Measurements from ENCODE around the gene ALG12. TPM values are rescaled to one million over a fixed set of nuclear protein-coding genes. Genes with fewer than 3 reads are reported as not detected.
"Not testable (repeated sequence)": the region's sequence is repeated elsewhere in the genome, so short reads cannot be mapped to it uniquely, and the experiment has no call there.

Gene ALG12
- total RNA-seq, 4 donors from 2014 or later, result 12.8 to 16.6 (median 13.0) TPM

GRCh38 chr22:49853981-49854831 lies 64.0 kb downstream of the ALG12 start:
- DNase-seq, result no peak
- Histone ChIP-seq H3K27ac (peak overlapping the region; percentile 81 to 95 (median 87)), H3K27me3 (peaks cover 4 to 22% (median 10%) of the 10 kb centered on the region in 4 donors), H3K4me3 (peak overlapping the region; percentile 55 to 90 (median 74)), H3K9me3 (no peaks in the 10 kb centered on the region), H3K4me1 (peaks cover 26 to 40% (median 30%) of the 10 kb centered on the region in 3 donors), H3K36me3 (peaks cover 0 to 15% (median 0%) of the 10 kb centered on the region in 3 donors)
- 0 to 1% methylated on average over 16 to 25 of the region's 101 CpGs for WGBS, 2 donors
- no peak for TF ChIP-seq CTCF (IDR thresholded peaks at IDR 0.05)
- no peak for TF ChIP-seq POLR2A (IDR thresholded peaks at IDR 0.05)
- intact Hi-C loops (cut with DNase I), result no loop called here

GRCh38 chr22:49852898-49853894 lies 65.0 kb downstream of the ALG12 start, which contains the start of gene ZBED4:
TSS of gene ZBED4 (plus strand) at chr22:49853844. CDS start at chr22:49883663, 29,819 bp downstream.
- 0 to 7% methylated on average over 5 to 14 of the region's 127 CpGs for WGBS, 2 donors
- peaks cover 14 to 32% (median 18%) of the 10 kb centered on the region in 4 donors for H3K27me3 ChIP-seq
- H3K36me3 ChIP-seq, result peaks cover 0 to 8% (median 0%) of the 10 kb centered on the region in 3 donors
- H3K9me3 ChIP-seq, result no peaks in the 10 kb centered on the region
- TF ChIP-seq POLR2A (IDR thresholded peaks at IDR 0.05) (peak in 2 of 4 donors; percentile 72 to 89), CTCF (IDR thresholded peaks at IDR 0.05) (no peak)
- H3K4me3 ChIP-seq, result peak within 1 kb of the TSS; percentile 65 to 92 (median 86)
- DNase-seq, result peak; percentile 63
- H3K4me1 ChIP-seq, result peaks cover 36 to 50% (median 40%) of the 10 kb centered on the region in 3 donors
- intact Hi-C loops (cut with DNase I), result no loop called here
- H3K27ac ChIP-seq, result peak within 1 kb of the TSS; percentile 90 to 98 (median 96)

GRCh38 chr22:49852568-49852897 lies 65.7 kb downstream of the ALG12 start:
- Histone ChIP-seq H3K4me3 (peak overlapping the region; percentile 59 to 92 (median 86)), H3K27ac (peak overlapping the region; percentile 90 to 98 (median 96)), H3K27me3 (peaks cover 16 to 39% (median 22%) of the 10 kb centered on the region in 4 donors), H3K4me1 (peaks cover 36 to 55% (median 42%) of the 10 kb centered on the region in 3 donors)
- 51 to 69% methylated on average over 12 to 13 of the region's 13 CpGs for WGBS, 2 donors
- H3K9me3 ChIP-seq; DNase-seq; intact Hi-C loops (cut with DNase I); H3K36me3 ChIP-seq: not testable (repeated sequence)

GRCh38 chr22:49850959-49851802 lies 67.1 kb downstream of the ALG12 start:
- no peak for DNase-seq
- peaks cover 36 to 52% (median 40%) of the 10 kb centered on the region in 3 donors for H3K4me1 ChIP-seq
- 57 to 79% methylated on average over 6 of the region's 10 CpGs for WGBS, 2 donors
- TF ChIP-seq POLR2A (IDR thresholded peaks at IDR 0.05), result no peak
- no peak for TF ChIP-seq CTCF (IDR thresholded peaks at IDR 0.05)
- no peaks in the 10 kb centered on the region for H3K36me3 ChIP-seq
- H3K27me3 ChIP-seq, result peaks cover 16 to 53% (median 23%) of the 10 kb centered on the region in 4 donors
- H3K27ac ChIP-seq, result no peak overlapping the region
- H3K9me3 ChIP-seq, result no peaks in the 10 kb centered on the region
- no peak overlapping the region for H3K4me3 ChIP-seq
- intact Hi-C loops (cut with DNase I), result no loop called here

Small RNAs within 50 kb of the gene (small RNA-seq; reads per million reads assigned to genes)
- gene MIR6821, result 0 to 0.15 (median 0.08) reads per million in 4 donors

Other genes starting within 250 kb of the ALG12 start
- gene BRD1, start 90.6 kb downstream of the ALG12 start, total RNA-seq, result 10 to 100 TPM; 17.8 to 37.4 (median 29.9) TPM
- gene ZBED4, start 64.6 kb downstream of the ALG12 start, total RNA-seq, result 10 to 100 TPM in 3 of 4 donors, 1 to 10 TPM in 1; 9.6 to 14.1 (median 13.7) TPM
- 10 to 100 TPM; 22.7 to 45.7 (median 35.5) TPM for gene CRELD2, start 196 bp upstream of the ALG12 start, total RNA-seq
- gene PIM3, start 42.3 kb upstream of the ALG12 start, total RNA-seq, result 10 to 100 TPM; 43.8 to 75.7 (median 52.1) TPM
- gene IL17REL, start 94.3 kb upstream of the ALG12 start, total RNA-seq, result not detected
- not detected for gene TTLL8, start 139.9 kb upstream of the ALG12 start, total RNA-seq
- under 1 TPM in 2 of 4 donors, not detected in 2; under 0.01 to 0.70 TPM for gene MLC1, start 167.0 kb upstream of the ALG12 start, total RNA-seq
- under 1 TPM in 3 of 4 donors, not detected in 1; 0.06 to 0.57 (median 0.13) TPM for gene MOV10L1, start 171.6 kb upstream of the ALG12 start, total RNA-seq

Measured in esophagus squamous epithelium (tissue), 5 donors.